HG02943 (cell line): Measurements from ENCODE around the gene NTSR2.
"Not testable (repeated sequence)": the region's sequence is repeated elsewhere in the genome, so short reads cannot be mapped to it uniquely, and the experiment has no call there.

Experiments
- ATAC-seq: cut with Tn5 transposase; IDR thresholded peaks from one replicate; pipeline ENCODE4 v1.9.1; 2021; ENCODE audit warnings: mild to moderate bottlenecking, low read depth, moderate library complexity; ENCODE audit not compliant: unreplicated experiment

NTSR2 gene

GRCh38 chr2:11680182-11680900 lies 10.3 kb upstream of the NTSR2 start:
- no peak for ATAC-seq

- no peak for ATAC-seq
Observed at GRCh38 chr2:11679486-11680181, 9.6 kb upstream of the NTSR2 start.

GRCh38 chr2:11679016-11679415 lies 9.0 kb upstream of the NTSR2 start:
- ATAC-seq: no peak

- ATAC-seq: no peak
Observed at GRCh38 chr2:11678306-11678960, 8.4 kb upstream of the NTSR2 start.

GRCh38 chr2:11677136-11678055 lies 7.4 kb upstream of the NTSR2 start:
- ATAC-seq: no peak

- no peak for ATAC-seq
Observed at GRCh38 chr2:11676640-11677039, 6.6 kb upstream of the NTSR2 start.

- no peak for ATAC-seq
Observed at GRCh38 chr2:11675423-11676112, 5.6 kb upstream of the NTSR2 start.

GRCh38 chr2:11674983-11675382 lies 5.0 kb upstream of the NTSR2 start:
- ATAC-seq: no peak

GRCh38 chr2:11672407-11672806 lies 2.4 kb upstream of the NTSR2 start:
- ATAC-seq: no peak

- ATAC-seq: no peak
Observed at GRCh38 chr2:11667866-11668637, 1.9 kb downstream of the NTSR2 start.

- no peak for ATAC-seq
Observed at GRCh38 chr2:11667194-11667593, 2.8 kb downstream of the NTSR2 start.

- no peak for ATAC-seq
Observed at GRCh38 chr2:11665510-11666362, 4.3 kb downstream of the NTSR2 start.

GRCh38 chr2:11665028-11665427 lies 5.0 kb downstream of the NTSR2 start:
- no peak for ATAC-seq

GRCh38 chr2:11663427-11663826 lies 6.6 kb downstream of the NTSR2 start:
- no peak for ATAC-seq

GRCh38 chr2:11662882-11663281 lies 7.1 kb downstream of the NTSR2 start:
- no peak for ATAC-seq

- no peak for ATAC-seq
Observed at GRCh38 chr2:11661891-11662435, 8.0 kb downstream of the NTSR2 start.

GRCh38 chr2:11660396-11660795 lies 9.6 kb downstream of the NTSR2 start:
- not testable (repeated sequence) for ATAC-seq

- no peak for ATAC-seq
Observed at GRCh38 chr2:11659851-11660250, 10.1 kb downstream of the NTSR2 start.
